HG02885 (cell line): ENCODE data around the gene PERCC1.
"Not testable (repeated sequence)": the region's sequence is repeated elsewhere in the genome, so short reads cannot be mapped to it uniquely, and the experiment has no call there.

ENCODE experiments used
- ATAC-seq: cut with Tn5 transposase; IDR thresholded peaks from one replicate; pipeline ENCODE4 v1.9.1; 2021; ENCODE audit warnings: mild to moderate bottlenecking; ENCODE audit not compliant: unreplicated experiment, poor library complexity

The PERCC1 gene

GRCh38 chr16:1464196-1464893 lies 33.5 kb downstream of the PERCC1 start:
- ATAC-seq = no peak

DNA sequence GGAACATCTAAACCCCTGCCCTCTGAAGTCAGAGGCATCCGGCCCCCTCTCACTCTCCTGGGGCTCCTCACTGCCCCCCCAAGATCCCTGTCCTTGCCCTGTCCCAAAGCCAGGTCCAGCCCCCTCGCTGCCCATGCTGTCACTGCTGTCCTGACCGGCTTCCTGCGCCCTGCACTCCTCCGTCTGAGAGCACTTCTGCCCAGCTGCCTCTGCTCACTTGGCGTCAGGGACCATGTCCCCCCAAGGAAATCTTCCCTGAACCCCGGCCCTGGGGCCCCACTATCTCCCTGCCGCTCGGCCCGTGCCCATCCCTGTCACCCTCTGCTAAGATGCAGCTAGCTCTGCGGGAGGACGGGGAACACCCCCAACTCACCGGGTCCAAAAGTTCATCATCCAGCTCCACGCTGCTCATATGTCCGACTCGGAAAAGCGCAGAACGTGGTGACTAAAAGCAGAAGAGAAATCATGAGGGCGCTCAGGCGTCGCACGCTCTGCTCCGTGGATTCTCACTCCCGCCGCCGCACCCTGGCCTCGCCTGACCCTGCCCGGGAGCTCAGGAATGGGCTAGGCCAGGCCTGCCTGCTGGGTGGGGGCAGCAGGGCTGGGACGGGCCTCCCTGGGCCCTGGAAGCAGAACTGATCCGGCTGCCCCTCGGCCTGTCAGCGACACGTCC lies 34.2 kb downstream of the PERCC1 start:
- no peak for ATAC-seq

- no peak for ATAC-seq
Measured at GRCh38 chr16:1465567-1465915, 34.7 kb downstream of the PERCC1 start.

- ATAC-seq = no peak
Measured at GRCh38 chr16:1466054-1466453, 35.2 kb downstream of the PERCC1 start.

GRCh38 chr16:1466968-1467521 lies 36.2 kb downstream of the PERCC1 start:
- ATAC-seq = no peak

GRCh38 chr16:1468426-1468810 lies 37.5 kb downstream of the PERCC1 start:
- ATAC-seq = no peak

DNA sequence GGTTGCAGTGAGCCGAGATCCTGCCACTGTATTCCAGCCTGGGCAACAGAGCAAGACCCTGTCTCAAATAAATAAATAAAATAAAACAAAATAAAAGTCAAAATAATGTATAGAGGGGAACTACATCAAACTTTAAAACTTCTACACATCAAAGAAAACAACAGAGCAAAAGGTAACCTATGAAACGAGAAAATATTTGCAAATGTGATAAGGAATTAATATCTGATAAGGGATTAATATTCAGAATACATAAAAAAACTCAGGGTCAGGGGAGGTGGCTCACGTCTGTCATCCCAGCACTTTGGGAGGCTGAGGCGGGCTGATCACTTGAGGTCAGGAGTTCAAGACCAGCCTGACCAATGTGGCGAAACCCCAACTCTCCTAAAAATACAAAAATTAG lies 38.3 kb downstream of the PERCC1 start:
- ATAC-seq = not testable (repeated sequence)

DNA sequence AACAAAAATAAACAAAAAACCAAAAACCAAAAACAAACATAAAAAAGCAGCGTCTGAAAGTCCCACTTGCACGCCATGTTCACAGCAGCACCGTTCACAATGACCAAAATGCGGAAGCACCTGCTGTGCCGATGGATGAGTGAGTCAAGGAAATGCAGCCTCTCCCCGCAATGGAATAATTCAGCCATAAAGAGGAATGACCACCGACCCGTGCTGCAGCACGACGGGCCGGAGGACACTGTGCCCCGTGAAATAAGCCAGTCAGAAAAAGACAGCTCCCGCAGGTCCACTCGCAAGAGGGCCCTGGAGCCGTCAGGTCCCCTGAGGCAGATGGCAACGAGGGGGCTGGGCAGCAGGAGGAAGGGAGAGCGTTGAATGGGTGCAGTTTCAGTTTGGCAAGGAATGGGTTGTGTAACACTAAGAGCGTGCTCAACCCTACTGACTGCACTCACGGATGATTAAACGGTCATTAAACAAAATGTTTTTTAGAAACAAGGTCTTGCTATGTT lies 38.9 kb downstream of the PERCC1 start:
- ATAC-seq = no peak

- ATAC-seq = no peak
Measured at GRCh38 chr16:1470481-1471251, 39.8 kb downstream of the PERCC1 start.

DNA sequence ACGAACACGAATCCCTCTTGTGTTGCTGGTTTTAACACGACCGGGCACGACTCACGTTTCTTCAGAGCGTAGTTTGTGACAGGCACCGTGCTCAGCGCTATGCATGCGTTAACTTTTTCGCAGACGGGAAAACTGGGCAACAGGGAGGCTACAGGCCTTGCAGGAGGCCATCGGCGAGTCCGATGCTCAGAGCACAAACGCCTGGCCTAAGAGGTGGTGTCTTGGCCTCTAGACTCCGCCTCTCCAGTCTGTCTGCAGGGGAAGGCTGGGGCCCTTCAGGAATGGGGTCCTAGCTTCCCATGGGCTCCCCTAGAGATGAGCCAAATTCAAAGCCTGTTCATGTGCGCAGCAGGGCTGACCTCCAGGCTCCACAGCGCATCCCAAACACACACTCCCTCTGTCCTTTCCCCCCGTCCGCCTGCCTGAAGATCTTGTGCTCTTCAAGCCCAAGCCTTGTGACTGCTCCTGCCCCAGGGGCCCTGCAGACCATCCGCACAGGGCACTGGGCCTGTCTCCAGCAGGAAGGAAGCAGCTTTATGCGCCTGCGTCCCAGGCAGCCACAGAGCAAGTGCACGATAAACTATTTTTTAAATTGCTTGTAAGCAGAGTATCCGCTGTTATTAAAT lies 40.8 kb downstream of the PERCC1 start:
- ATAC-seq = no peak

GRCh38 chr16:1472974-1473373 lies 42.1 kb downstream of the PERCC1 start:
- ATAC-seq = no peak

- peak; percentile 21 for ATAC-seq
Measured at GRCh38 chr16:1474082-1474795, 43.4 kb downstream of the PERCC1 start.

DNA sequence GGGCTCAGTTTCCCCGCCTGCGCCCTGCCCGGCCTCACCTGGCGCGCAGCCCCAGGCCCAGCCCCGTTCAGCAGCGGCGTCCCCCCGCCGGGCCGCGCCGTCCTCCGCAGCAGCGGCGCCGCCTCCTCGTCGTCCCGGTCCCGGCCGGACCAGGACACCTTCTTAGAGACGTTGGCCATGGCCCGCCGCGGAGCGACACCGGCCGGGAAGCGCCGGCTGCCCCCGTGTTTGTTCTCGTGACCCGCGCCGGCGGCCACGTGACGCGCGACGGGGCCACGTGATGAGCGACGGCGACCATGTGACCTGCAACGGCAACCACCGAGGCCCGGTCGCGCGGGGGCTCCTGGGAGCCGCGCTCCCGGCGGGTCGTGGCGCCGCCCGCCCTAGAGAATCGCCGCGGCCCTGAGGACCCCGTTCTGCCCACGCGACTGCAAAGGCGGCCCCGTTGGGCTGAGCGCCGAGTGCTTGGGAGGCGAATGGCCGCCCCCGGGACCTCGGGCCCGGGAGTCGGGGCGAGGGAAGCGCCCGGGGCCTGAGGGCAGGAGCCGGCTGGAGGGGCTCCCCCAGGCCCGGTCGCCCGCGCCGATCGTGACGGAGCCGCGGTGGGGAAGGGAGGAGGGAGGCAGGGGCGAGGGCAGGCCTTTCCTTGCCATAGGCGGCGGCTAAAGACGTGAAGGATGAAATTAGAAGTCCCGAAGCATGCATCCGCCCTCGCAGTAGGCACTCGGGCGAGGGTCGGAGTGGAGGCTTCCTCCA lies 44.1 kb downstream of the PERCC1 start, which contains the start of gene CLCN7:
Gene CLCN7, minus strand, starts transcription at position 233 of the 756 bp plus-strand sequence. Its CDS starts 54 bp downstream, at position 179.
- peak; percentile 87 for ATAC-seq

DNA sequence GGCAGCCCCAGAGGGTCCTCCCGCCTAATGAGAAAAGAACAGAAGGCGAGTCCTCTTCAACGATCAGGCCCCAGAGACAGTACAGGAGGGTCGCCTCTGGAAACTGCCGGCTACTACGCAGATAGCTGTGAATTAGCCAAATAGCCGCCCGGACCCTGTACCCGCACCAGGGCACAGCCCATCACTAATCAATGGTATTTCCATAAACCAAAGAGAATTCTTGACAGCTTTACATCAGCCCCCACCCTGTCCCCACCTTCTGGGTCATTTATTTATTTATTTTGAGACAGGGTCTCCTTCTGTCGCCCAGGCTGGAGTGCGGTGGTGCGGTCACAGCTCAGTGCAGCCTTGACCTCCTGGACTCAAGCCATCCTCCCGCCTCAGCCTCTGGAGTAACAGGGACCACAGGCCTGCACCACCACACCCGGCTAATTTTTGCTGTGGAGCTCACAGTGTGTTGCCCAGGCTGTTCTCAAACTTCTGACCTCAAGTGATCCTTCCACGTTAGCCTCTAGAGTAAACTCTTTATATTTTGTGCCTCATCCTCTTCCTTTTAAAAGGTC lies 44.8 kb downstream of the PERCC1 start:
- no peak for ATAC-seq

- no peak for ATAC-seq
Measured at GRCh38 chr16:1477033-1477432, 46.2 kb downstream of the PERCC1 start.

DNA sequence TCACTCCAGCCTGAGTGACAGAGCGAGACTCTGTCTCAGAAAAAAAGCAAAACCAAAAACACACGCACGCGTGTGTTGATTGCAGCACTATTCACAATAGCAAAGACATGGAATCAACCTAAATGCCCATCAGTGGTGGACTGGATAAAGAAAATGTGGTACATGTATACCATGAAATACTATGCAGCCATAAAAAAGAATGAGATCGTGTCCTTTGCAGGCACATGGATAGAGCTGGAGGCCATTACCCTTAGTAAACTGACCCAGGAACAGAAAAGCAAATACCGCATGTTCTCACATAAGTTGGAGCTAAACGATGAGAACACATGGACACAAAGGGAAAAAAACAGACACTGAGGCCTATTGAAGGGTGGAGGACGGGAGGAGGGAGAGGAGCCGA lies 48.1 kb downstream of the PERCC1 start:
- ATAC-seq = not testable (repeated sequence)

DNA sequence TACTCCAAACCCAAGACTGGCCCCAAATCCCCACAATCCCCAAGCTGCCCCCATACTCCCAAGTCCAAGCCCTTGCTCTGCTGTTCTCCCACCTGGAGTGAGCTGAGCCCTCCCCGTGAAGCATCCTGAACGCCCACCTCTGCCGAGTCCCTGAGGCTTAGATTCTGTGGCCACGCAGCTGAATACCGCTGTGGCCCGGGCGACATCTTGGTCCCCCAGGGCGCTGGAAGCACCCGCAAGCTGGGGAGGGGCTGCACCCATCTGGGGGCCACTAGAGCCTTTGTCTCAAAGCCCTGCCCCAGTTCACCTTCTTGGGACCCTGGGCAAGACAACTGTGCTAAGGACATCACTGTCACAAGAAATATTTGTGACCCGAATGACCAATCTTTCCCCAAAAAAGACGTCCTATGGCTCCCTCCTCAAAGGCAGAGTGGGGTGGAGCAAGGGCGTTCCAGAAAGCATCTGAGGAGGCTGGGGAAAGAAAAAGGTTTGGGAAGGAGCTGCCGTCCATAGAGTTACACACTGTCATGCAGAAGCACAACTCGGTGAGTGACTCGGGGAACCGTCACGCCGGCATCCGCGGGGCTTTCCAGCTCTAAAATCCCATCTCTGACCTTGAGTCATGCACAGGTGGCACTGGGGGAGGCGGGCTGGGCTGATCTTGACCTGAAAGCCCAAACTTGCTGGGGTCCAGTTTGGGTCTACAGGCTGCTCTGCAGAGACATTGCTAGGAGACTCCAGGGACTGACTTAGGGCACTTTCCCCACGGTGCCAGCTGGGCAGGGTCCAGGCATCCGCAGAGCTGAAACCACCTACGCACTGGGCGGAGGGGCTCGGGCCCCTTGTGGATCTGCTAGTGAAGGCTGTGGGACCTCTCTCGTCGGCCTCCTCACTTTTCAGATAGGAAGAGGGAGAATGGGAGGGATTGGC lies 51.3 kb downstream of the PERCC1 start:
- no peak for ATAC-seq
